Measurements from ENCODE around the gene ZNF503.

ZNF503 gene

DNA sequence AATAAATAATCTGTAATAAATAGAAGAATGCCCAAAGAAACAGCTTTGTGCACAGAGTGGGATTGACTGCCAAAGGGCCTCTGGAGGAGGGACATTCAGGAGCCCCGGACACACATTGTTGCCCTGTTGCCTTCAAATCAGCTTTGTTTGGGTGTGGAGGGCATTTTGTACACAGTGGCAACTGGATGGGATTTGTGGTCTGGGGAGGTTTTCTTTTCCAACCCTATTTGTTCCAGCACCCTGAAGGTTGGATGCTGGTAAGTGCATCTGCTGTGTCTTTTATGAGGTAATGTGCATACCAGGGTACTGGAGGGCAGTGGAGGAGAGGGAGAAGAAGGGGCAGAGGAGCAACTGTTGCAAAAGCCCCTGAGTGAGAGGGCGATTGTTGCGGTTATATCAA lies 36.1 kb upstream of the ZNF503 start:
- no peak for DNase-seq (ENCODE audit: low read depth)
- TF ChIP-seq, protein P1, sequence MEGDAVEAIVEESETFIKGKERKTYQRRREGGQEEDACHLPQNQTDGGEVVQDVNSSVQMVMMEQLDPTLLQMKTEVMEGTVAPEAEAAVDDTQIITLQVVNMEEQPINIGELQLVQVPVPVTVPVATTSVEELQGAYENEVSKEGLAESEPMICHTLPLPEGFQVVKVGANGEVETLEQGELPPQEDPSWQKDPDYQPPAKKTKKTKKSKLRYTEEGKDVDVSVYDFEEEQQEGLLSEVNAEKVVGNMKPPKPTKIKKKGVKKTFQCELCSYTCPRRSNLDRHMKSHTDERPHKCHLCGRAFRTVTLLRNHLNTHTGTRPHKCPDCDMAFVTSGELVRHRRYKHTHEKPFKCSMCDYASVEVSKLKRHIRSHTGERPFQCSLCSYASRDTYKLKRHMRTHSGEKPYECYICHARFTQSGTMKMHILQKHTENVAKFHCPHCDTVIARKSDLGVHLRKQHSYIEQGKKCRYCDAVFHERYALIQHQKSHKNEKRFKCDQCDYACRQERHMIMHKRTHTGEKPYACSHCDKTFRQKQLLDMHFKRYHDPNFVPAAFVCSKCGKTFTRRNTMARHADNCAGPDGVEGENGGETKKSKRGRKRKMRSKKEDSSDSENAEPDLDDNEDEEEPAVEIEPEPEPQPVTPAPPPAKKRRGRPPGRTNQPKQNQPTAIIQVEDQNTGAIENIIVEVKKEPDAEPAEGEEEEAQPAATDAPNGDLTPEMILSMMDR (IDR thresholded peaks at IDR 0.05; ENCODE audit: insufficient read depth, low read depth, low read length, missing control alignments): no peak
- H3K4me3 ChIP-seq (ENCODE audit: low read depth, low read length): no peak overlapping the region

DNA sequence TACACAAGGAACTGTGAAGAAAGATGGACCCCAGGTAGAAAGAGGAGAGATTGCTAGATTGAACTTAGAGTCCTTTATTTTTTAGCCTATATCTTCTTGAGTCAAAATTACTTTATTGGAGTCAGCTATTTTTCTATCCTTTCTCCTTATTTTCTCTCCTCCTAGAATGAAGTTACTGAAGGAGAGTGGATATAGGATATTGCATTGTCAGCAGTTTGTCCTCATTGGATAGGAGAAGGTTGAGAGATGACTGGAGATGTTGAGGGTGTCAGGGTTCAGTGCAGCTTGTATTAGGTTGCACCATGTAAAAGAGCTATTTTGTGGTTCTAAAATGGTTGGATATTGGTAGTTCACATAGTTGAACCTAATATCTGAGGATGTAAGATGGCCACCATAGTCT lies 35.3 kb upstream of the ZNF503 start:
- no peak for DNase-seq (ENCODE audit: low read depth)
- H3K4me3 ChIP-seq (ENCODE audit: low read depth, low read length): no peak overlapping the region
- TF ChIP-seq, protein P1 (IDR thresholded peaks at IDR 0.05; ENCODE audit: insufficient read depth, low read depth, low read length, missing control alignments): no peak

DNA sequence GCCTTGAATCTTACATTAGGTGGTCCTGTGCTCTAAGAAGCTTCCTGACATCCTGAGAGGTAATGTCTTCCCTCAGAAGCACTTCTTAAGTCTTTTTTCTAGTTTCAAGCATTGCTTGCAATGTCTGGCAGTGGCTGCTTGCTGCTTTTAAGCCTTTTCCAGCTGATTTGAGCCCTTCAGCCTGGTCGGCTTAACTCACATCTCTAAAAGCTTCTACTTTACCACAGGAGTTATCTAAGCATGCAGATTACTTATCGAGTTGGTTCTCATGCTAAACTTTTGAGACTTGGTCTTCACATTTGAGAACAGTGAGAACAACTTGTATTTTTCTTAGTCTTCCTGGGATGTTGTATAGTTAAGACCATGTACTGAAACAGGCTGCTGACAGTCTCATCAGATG lies 33.7 kb upstream of the ZNF503 start:
- DNase-seq (ENCODE audit: low read depth): no peak
- TF ChIP-seq, protein P1 (IDR thresholded peaks at IDR 0.05; ENCODE audit: insufficient read depth, low read depth, low read length, missing control alignments): no peak
- H3K4me3 ChIP-seq (ENCODE audit: low read depth, low read length): no peak overlapping the region

DNA sequence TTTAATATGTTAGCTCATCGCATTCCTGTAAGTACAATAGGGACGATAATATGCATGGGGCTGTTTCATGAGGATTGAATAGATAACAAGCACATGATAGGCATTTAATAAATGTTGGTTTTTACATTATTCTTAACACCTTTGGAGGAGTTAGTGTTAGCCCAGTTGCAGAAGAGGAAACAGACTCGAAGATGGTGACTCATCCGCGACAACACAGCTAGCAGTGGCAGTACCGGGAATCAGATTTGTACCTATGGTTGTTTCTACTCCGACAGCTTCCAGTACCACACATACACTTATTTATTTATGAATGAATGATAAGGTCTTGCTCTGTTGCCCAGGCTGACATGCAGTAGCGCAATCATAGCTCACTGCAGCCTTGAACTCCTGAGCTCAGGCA lies 32.7 kb upstream of the ZNF503 start:
- no peak for DNase-seq (ENCODE audit: low read depth)
- TF ChIP-seq, protein P1 (IDR thresholded peaks at IDR 0.05; ENCODE audit: insufficient read depth, low read depth, low read length, missing control alignments): no peak
- no peak overlapping the region for H3K4me3 ChIP-seq (ENCODE audit: low read depth, low read length)

DNA sequence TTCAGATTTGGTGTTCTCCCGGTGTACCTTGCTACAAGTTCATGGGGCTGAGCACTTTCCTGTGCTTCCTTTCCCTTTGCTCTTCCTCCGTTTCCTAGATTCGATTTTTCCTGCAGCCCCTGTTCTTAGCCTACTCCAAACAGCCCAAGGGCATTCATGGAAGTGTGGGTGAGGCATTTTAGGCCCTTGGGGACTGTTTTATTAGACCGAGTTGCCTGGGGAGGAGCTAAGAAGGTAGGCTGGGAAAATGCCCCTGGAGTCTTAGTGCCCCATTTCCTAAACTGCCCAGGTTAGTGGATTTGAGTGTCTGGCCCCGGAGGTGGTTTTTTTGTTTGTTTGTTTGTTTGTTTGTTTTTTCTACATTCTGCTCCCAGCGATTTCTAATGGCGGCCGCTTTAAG lies 31.7 kb upstream of the ZNF503 start:
- TF ChIP-seq, protein P1 (IDR thresholded peaks at IDR 0.05; ENCODE audit: insufficient read depth, low read depth, low read length, missing control alignments): no peak
- no peak overlapping the region for H3K4me3 ChIP-seq (ENCODE audit: low read depth, low read length)
- no peak for DNase-seq (ENCODE audit: low read depth)

DNA sequence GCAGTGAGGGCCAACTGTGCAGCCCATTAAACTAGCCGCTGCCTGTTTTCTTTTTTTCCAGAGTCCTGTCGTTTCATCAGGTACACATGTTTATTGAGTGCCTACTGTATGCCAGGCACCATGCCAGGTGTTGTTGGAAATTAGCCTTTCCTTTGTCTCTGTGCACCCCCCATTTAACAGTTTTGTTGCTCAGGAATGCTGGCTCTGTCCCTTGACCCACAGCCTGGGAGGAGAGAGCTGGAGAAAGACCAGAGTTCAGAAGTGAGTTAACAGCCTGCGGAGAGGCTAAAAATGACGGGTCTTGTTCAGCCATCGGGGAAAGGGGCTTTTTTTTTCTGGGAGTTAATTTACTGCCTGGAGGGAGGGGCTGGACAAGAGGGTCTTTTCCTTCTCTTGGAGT lies 31.2 kb upstream of the ZNF503 start:
- no peak overlapping the region for H3K4me3 ChIP-seq (ENCODE audit: low read depth, low read length)
- no peak for DNase-seq (ENCODE audit: low read depth)
- TF ChIP-seq, protein P1 (IDR thresholded peaks at IDR 0.05; ENCODE audit: insufficient read depth, low read depth, low read length, missing control alignments): no peak

DNA sequence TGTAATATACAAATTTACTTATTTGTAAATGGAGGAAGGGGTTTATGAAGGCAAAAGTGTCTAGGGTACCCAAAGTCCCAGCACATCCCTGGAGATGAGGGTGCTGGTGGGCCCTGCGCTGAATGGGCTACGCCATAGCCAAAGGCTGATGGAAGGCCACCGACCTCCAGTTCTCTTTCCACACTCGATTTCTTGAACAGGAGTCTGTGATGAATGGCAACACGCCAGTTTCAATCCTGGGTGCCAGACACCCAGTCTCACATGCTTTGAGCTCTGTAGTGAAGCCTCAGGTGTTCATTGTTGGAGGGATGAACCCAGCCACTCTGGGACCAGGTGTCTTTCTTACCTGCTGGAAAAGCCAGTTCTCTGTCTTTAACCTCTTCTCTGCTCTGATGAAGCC lies 30.6 kb upstream of the ZNF503 start:
- no peak for DNase-seq (ENCODE audit: low read depth)
- H3K4me3 ChIP-seq (ENCODE audit: low read depth, low read length): no peak overlapping the region
- TF ChIP-seq, protein P1 (IDR thresholded peaks at IDR 0.05; ENCODE audit: insufficient read depth, low read depth, low read length, missing control alignments): no peak

All from GM12865 (cell line).